Measurements from ENCODE around the gene EEF1AKMT3.

EEF1AKMT3 gene

DNA sequence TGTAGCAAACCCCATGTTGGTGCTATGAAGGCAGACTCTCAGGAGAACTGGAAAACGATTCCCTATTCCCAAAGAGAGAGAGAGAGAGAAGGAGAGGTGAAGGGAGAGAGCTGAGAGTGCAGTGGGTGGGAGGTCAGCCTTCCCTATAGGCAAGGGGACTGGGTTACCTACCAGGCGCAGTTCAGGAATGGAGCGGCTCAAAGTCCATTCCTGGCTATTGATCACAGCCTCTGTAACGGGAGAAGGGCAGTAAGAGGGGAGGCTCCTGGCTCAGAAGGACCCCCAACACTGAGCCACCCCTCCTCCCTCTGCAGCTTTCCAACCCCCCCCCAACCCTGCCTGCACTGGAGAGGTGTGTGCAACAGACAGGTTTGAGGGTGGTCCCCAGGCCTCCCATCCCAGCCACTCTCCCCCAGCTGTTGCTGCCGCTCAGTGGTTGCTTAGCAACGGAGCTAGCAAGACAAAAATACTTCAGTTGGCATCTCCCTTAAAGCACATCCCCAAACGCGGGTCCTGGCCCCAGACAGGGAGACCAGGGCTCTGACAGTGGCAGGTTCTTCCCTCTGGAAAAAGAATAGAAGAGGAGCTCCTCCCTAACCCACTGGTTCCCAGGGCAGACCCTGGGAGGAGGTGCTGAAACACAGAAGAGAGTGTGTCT is 37.1 kb upstream of the EEF1AKMT3 start:
- no peak for DNase-seq

GRCh38 chr12:57735952-57736740 is 36.3 kb upstream of the EEF1AKMT3 start:
- no peak for DNase-seq

DNA sequence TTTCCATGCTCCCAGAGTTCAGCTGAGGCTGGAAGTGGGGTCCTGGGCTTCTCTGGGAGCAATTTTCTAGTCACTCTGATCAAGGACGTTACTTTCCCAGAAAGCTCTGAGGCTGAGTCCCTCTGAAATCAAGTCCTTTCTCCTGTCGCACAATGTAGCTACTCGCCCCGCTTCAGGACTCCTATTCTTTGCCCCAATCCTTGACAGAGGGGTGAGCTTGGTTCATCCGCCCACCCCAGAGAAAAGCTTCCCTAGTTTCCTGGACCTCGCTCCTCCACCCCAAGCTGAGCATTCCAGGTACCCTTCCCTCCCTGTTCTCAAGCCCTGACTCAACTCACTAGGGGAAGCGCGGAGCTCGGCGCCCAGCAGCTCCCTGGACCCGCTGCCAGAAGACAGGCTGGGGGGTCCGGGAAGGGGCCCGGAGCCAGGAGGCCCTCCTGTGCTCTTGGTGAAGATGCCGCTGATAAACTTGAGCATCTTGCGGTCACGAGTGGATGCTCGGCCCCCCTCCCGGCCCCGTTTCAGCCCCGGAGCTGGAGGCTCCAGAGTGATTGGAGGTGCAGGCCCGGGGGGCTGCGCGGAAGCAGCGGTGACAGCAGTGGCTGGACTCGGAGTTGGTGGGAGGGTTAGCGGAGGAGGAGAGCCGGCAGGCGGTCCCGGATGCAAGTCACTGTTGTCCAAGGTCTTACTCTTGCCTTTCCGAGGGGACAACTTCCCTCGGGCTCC is 35.5 kb upstream of the EEF1AKMT3 start:
- no peak for DNase-seq

- no peak for DNase-seq
Measured at GRCh38 chr12:57737467-57738460, 34.6 kb upstream of the EEF1AKMT3 start.

DNA sequence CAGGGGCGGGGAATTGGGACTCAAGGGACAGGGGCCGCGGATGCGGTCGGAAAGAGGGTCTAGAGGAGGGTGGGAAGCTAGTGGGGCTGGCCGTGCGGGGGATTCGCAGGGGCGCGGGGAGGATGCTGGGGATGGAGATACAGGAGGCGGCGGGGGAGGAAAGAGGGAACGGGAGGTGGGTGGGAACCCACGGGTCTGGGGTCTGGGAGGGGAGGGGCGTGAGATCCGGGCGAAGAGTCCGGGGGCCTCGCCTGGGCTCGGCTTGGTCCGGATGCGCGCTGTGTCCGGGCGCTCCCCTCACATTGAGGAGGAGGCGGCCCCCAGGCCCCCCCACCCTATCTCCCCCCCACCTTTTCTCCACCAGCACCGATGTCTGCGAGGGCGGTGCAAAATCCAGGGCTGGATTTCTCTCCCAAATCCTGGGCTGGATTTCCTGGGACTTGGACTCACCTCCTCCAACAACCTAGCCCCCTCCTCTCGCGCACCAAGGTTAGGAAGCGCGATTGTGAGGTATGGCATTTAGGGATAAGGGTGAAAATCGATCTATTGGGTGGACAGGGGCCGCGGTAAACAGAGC is 33.7 kb upstream of the EEF1AKMT3 start, which contains the start of gene AGAP2:
Gene AGAP2 (minus strand): TSS at position 82 of the 577 bp plus-strand sequence. CDS start 496 bp downstream, outside the sequence.
- no peak for DNase-seq

GRCh38 chr12:57739387-57739786 is 33.0 kb upstream of the EEF1AKMT3 start:
- no peak for DNase-seq

DNA sequence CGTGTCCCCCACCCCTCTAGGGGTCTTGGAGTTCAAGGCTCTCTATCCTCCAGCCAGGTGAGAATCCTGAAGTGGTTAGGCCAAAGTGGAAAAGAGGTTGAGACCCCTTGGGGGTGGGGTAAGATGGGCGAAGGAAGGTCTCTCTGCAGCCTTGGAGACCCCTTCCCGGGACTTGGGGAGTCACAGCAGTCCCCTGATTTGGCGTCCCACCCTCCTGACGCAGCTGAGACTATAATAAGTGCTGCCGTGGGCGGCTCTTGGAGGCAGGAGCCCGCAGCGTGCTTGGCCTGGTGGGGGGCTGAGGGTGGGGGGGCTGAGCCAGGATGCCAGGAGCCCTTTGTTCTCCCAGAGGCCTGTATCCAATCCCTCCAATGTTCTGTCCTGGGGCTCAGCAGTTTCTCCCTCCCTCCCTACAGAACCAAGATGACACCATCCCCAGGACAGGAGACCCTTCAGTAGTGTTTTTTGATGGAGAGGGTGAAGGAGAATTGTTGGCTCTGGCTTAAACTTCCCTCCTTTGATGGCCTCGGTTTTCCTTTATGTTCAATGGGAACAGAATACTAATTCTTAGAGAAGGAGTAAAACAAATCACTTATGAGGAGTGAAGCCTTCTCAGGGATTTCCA is 32.4 kb upstream of the EEF1AKMT3 start:
- DNase-seq: no peak

DNA sequence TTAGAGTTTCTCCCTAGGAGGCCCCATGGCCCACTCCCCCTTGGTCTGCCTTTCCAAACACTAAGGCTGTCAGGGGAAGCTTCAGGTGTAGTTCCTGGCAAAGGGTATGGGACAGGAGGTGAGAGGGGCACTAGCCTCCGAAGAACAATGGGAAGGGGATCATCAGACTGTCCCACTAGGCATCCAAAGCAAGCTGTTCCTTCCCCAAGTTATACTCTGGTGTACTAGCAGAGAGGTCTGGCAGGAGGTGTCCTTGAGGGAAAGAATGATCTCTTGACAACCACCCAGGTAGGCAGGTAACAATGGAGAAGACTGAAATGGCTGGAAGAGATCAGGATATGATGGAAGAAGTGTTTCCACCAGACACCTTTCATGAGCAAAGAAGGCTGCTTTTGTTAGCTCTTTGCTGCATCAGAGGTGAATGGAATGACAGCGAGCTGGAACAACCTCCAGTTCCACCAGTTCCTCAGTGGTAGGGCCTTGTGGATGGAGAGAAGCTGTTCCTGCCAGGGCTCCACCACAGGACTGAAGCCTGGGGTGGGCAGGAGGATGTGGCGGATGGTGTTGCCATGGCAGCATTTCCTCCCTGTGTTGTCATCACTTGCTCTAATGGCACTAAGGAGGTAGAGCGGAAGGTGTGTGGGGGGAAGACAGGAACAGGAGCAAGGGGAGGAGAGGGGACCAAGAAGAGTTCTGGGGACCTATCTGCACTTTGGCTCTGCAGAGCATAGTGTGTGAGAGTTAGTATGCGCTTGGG is 31.6 kb upstream of the EEF1AKMT3 start:
- no peak for DNase-seq

DNA sequence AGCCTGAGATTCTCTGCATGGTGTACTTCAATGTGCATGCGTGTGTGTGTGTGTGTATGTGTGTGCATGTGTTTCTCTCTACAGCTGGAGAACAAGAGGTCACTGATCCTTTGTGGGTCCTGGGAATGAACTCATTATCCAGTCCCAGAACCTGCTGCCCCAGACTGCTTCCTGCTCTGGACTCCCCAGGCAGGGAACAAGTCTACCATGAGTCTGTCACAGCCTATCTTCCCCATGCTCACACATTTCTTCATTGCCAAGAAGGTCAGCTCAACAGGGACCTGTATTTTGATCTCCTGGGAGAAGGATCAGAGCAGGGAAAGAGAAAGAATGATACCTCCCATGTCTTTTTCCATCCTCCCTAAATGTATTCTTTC is 31.0 kb upstream of the EEF1AKMT3 start:
- no peak for DNase-seq

DNA sequence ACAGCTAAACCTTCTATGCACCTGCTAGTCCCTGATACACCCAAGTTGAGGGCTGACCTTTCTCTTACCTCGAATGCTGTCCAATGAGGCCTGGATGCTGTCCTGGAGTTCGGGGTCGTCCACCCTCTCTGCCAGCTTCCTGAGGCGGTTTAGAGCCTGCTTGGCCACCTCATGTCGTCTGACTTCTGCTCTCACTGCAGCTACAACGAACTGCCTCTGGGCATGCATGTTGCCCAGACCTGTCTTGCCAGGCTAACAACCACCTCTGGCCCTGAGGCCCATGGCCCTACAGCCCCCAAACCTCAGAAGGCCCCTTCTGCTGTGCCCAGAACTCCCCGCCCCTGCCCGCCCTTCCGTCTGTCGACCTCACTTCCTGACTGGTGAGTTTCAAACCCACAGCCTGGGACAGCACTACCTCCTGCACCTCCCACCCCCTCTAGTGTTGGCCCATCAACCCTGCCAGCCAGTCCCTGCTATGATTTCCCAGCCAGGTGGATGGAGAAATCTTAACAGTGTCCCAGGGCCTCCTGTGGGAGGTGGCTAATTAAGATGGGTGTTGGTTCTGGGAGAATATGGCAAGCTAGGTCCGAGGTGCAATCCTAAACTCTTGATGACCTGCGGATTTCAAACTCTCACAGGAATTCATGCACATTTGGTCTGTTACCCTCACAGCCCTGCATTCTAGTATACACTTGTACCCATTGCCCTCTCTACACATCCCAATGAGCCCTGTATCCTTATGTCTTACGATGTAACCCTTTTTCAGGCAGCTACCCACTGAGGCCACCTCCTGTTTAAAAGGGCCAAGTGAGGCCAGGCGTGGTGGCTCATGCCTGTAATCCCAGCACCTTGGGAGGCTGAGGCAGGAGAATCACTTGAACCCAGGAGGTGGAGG is 30.3 kb upstream of the EEF1AKMT3 start:
- no peak for DNase-seq

DNA sequence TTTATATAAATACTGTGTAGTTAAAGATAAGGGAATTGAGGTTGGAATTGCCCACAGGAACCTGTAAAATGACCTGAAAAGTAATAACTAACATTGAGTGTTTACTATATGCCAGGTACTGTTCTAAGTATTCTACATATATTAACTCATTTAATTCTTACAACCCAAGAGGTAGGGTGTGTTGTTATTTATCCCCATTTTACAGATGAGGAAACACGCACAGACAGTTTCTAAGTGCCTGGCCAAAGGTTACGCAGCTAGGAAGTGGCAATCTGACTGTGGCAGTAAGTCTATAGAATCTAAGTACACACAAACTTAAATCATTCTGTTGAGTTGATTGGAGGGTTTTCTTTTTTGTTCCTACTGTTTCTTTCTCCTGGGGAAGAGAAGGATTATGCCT is 28.6 kb upstream of the EEF1AKMT3 start:
- DNase-seq: no peak

DNA sequence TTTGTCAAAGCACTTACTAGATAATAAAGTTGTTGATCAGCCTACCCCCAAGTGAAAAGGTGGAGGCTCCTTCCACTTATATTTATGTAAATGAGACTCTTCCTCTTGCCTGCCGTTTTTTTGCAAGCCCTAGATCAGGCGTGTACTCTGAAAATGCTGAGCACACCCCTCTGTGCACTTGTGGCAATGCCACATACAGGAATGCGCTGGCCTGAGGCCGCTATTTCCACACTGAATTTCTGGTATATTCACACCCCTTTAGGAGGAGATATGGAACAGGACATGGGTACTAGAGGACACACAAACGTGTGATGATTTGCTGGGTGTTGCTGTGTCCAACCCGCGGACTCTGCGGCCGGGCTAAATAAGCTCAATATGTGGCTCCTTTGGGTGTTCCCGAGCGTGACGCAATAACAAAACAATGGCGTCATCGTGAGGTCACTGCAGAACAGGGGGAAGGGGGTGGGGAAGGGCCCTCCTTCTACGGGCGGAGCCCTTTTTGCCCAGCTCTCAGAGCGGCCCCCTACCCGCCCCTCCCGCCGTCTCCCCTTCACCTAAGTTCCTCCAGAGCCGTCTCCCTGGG is 28.1 kb upstream of the EEF1AKMT3 start:
- peak; percentile 69 for DNase-seq

DNA sequence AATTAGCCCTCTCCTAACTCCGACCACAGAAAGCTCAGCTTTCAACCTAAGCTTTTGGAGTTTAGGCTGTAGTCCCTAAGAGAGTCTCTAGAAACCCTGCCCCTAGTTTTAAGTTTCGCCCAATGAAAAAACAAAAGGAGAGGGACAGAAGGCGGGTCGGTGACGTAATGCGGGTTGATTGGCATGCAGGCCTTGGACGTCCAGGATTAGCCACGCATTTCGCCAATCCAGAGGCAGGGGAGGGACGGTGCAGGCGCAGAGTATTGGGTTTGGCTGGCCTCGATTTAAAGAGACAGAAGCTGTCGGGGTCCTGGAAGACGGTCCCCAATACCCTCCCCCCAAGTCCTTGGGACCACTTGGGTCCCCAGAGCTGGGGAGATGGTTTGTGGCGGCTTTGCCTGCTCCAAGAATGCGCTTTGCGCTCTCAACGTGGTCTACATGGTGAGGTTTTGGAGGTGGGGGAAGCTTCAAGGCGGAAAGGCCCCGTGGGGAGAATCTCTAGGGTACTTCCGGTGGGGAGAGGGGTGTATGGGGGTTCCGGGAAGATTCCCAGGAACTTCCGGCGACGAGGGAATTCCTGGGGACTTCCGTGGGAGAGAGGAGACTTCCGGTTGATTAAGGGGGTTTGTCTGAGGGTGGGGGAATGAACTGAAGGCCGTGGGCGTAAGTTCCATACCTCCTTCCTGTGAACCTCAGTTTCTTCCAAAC is 27.5 kb upstream of the EEF1AKMT3 start, which contains the start of gene TSPAN31:
Gene TSPAN31 (plus strand): TSS at position 263 of the 708 bp plus-strand sequence. CDS start 116 bp downstream, at position 379.
- DNase-seq: peak; percentile 90

GRCh38 chr12:57745485-57745881 is 26.9 kb upstream of the EEF1AKMT3 start:
- no peak for DNase-seq

- no peak for DNase-seq
Measured at GRCh38 chr12:57746025-57746424, 26.4 kb upstream of the EEF1AKMT3 start.

- DNase-seq: no peak
Measured at GRCh38 chr12:57749061-57749460, 23.4 kb upstream of the EEF1AKMT3 start.

GRCh38 chr12:57750561-57751431 is 21.6 kb upstream of the EEF1AKMT3 start:
- no peak for DNase-seq

GRCh38 chr12:57751432-57751787 is 21.0 kb upstream of the EEF1AKMT3 start:
- DNase-seq: no peak
